GM23338 (cell line): Measurements from ENCODE around the gene ITGB3.

Experiments
- CREB1 ChIP-seq: fragments of 250-450 bp; sonication (Bioruptor Pico); IDR thresholded peaks from 2 replicates; pipeline ENCODE4 v1.5.0; 2020; ENCODE audit warnings: low read depth, mild to moderate bottlenecking, moderate library complexity
- CTCF ChIP-seq, 2 experiments: fragments of 200-600 bp in 1 of 2; sonication (generic) in 1 of 2; conservative IDR thresholded peaks; 2 replicates each; pipeline versions ENCODE4 v1.5.1 to v1.6.1; 2016 to 2017; ENCODE audit warnings: antibody characterized with exemption in 2 of 2, low read depth in 2 of 2, mild to moderate bottlenecking in 2 of 2, moderate library complexity in 1 of 2
- ETS1 ChIP-seq: IDR thresholded peaks from 2 replicates; pipeline ENCODE4 v1.6.1; 2016; ENCODE audit warnings: antibody characterized with exemption
- EZH2 ChIP-seq: fragments of 200-600 bp; sonication (generic); IDR thresholded peaks from one replicate; pipeline ENCODE4 v1.8.0; 2017; ENCODE audit warnings: antibody characterized with exemption, mild to moderate bottlenecking, low read depth; ENCODE audit not compliant: unreplicated experiment
- EZH2phosphoT487 ChIP-seq: fragments of 200-600 bp; sonication (generic); IDR thresholded peaks from one replicate; pipeline ENCODE4 v1.8.1; 2018; ENCODE audit warnings: antibody characterized with exemption; ENCODE audit not compliant: unreplicated experiment
- POLR2AphosphoS5 ChIP-seq: IDR thresholded peaks from 2 replicates; pipeline ENCODE4 v1.6.1; 2016; ENCODE audit warnings: antibody characterized with exemption, low read depth

DNA sequence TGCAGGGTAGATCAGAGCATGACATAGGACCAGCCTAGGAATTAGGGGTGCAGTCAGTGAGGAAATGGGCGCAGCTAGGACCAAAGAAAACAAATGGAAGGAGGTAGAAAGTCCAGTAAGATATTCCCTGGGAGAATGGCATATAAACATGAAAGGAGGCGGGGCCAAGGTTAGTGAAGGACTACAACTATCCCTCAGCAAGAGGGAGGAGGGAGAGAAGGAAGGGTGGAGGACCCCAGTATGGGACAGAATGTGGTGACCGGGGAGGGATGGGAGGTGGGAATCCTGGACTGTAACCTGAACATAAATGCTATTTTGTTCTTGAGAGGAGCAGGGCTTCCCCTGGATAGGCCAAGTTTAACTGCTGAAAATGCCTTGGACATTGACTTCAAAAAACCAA, 22.8 kb downstream of the ITGB3 start:
- TF ChIP-seq CTCF (conservative IDR thresholded peaks at IDR 0.05; ENCODE audit: low read depth in 2 of 2) (no peak), POLR2AphosphoS5 (no peak), EZH2phosphoT487 (no peak), EZH2 (no peak), ETS1 (no peak), CREB1 (CRISPR knock-in tag) (no peak)
